H9 (cell line): Measurements from ENCODE around the gene BCAS3. TPM values are rescaled to one million over a fixed set of nuclear protein-coding genes. Genes with fewer than 3 reads are reported as not detected.

Source experiments
- DNase-seq: peaks from one replicate; pipeline ENCODE4 v3.0.0-alpha.2; 2017
- H2AFZ ChIP-seq: one replicate; pipeline ENCODE4 v1.6.1; 2013; ENCODE audit warnings: mild to moderate bottlenecking, low read length, control low read depth, moderate library complexity
- H2AK5ac ChIP-seq: 2 replicates; pipeline ENCODE4 v1.6.1; 2013; ENCODE audit warnings: low read length, control low read depth, mixed read lengths; ENCODE audit not compliant: insufficient read length
- H2BK120ac ChIP-seq: one replicate; pipeline ENCODE4 v1.6.1; 2013; ENCODE audit warnings: low read depth, mild to moderate bottlenecking, low read length, control low read depth, inconsistent platforms; ENCODE audit not compliant: poor library complexity, severe bottlenecking
- H2BK12ac ChIP-seq: 2 replicates; pipeline ENCODE4 v1.6.1; 2013; ENCODE audit warnings: low read length, control low read depth, mixed read lengths, low read depth; ENCODE audit not compliant: insufficient read length
- H2BK15ac ChIP-seq: 2 replicates; pipeline ENCODE4 v1.6.1; 2013; ENCODE audit warnings: low read depth, low read length, control low read depth
- H2BK20ac ChIP-seq: one replicate; pipeline ENCODE4 v1.6.1; 2013; ENCODE audit warnings: low read depth, mild to moderate bottlenecking, low read length, control low read depth, inconsistent platforms; ENCODE audit not compliant: poor library complexity, severe bottlenecking
- H2BK5ac ChIP-seq: 2 replicates; pipeline ENCODE4 v1.6.1; 2013; ENCODE audit warnings: low read length, control low read depth, mixed read lengths; ENCODE audit not compliant: insufficient read length
- H3K14ac ChIP-seq: 2 replicates; pipeline ENCODE4 v1.6.1; 2013; ENCODE audit warnings: low read length, control low read depth; ENCODE audit not compliant: insufficient read depth
- H3K18ac ChIP-seq: 2 replicates; pipeline ENCODE4 v1.6.1; 2013; ENCODE audit warnings: low read depth, mild to moderate bottlenecking, mixed read lengths, low read length, control low read depth; ENCODE audit not compliant: insufficient read length
- H3K23ac ChIP-seq: 2 replicates; pipeline ENCODE4 v1.6.1; 2013; ENCODE audit warnings: low read length, control low read depth, mixed read lengths, low read depth; ENCODE audit not compliant: insufficient read length
- H3K23me2 ChIP-seq: 2 replicates; pipeline ENCODE4 v1.6.1; 2013; ENCODE audit warnings: low read depth, mild to moderate bottlenecking, mixed read lengths, low read length, control low read depth; ENCODE audit not compliant: insufficient read length, poor library complexity, severe bottlenecking
- H3K27ac ChIP-seq: 2 replicates; pipeline ENCODE4 v1.5.1; 2013; ENCODE audit warnings: low read length, control low read depth, mixed read lengths, low read depth; ENCODE audit not compliant: insufficient read length
- H3K27me3 ChIP-seq: 2 replicates; pipeline ENCODE4 v1.6.1; 2013; ENCODE audit warnings: low read length, control low read depth, inconsistent platforms; ENCODE audit not compliant: insufficient read depth
- H3K4ac ChIP-seq: 2 replicates; pipeline ENCODE4 v1.6.1; 2013; ENCODE audit warnings: low read depth, mild to moderate bottlenecking, control low read depth, inconsistent platforms, low read length, moderate library complexity
- H3K4me1 ChIP-seq: 2 replicates; pipeline ENCODE4 v1.6.1; 2013; ENCODE audit warnings: low read length, control low read depth, inconsistent platforms; ENCODE audit not compliant: insufficient read depth
- H3K4me2 ChIP-seq: 2 replicates; pipeline ENCODE4 v1.6.1; 2013; ENCODE audit warnings: low read length, control low read depth, mixed read lengths; ENCODE audit not compliant: insufficient read length, insufficient read depth
- H3K56ac ChIP-seq: 2 replicates; pipeline ENCODE4 v1.6.1; 2013; ENCODE audit warnings: low read depth, mild to moderate bottlenecking, mixed read lengths, low read length, control low read depth; ENCODE audit not compliant: insufficient read length
- H3K79me1 ChIP-seq: 2 replicates; pipeline ENCODE4 v1.6.1; 2013; ENCODE audit warnings: low read depth, mild to moderate bottlenecking, moderate library complexity, low read length, control low read depth, inconsistent platforms; ENCODE audit not compliant: insufficient read depth, poor library complexity, severe bottlenecking
- H3K79me2 ChIP-seq: 2 replicates; pipeline ENCODE4 v1.6.1; 2013; ENCODE audit warnings: low read length, control low read depth, inconsistent platforms; ENCODE audit not compliant: insufficient read depth
- H3K9ac ChIP-seq: 2 replicates; pipeline ENCODE4 v1.6.1; 2013; ENCODE audit warnings: low read length, control low read depth, mixed read lengths; ENCODE audit not compliant: insufficient read length; ENCODE audit errors: extremely low read depth
- H3K9me3 ChIP-seq: one replicate; pipeline ENCODE4 v1.6.1; 2013; ENCODE audit warnings: low read depth, low read length, inconsistent platforms; ENCODE audit not compliant: control insufficient read depth
- H3T11ph ChIP-seq: one replicate; pipeline ENCODE4 v1.6.1; 2013; ENCODE audit warnings: mild to moderate bottlenecking, low read length, control low read depth, inconsistent platforms
- H4K20me1 ChIP-seq: one replicate; pipeline ENCODE4 v1.6.1; 2013; ENCODE audit not compliant: control insufficient read depth, insufficient read length, insufficient read depth
- H4K5ac ChIP-seq: 2 replicates; pipeline ENCODE4 v1.6.1; 2013; ENCODE audit warnings: low read depth, mild to moderate bottlenecking, mixed read lengths, low read length, control low read depth; ENCODE audit not compliant: insufficient read length
- H4K8ac ChIP-seq: replicated peaks from 2 replicates; pipeline ENCODE4 v1.6.1; 2013; ENCODE audit warnings: low read length, control low read depth, mixed read lengths, low read depth; ENCODE audit not compliant: insufficient read length
- H4K91ac ChIP-seq: 2 replicates; pipeline ENCODE4 v1.6.1; 2013; ENCODE audit warnings: low read depth, mild to moderate bottlenecking, moderate library complexity, mixed read lengths, low read length, control low read depth; ENCODE audit not compliant: insufficient read length
- H3K27ac Mint-ChIP-seq, 3 experiments: 2 replicates in 2 of 3; 3 replicates in 1 of 3; pipeline ENCODE4 v1.8.0; 2020 to 2021; ENCODE audit warnings: mixed read lengths in 3 of 3, mild to moderate bottlenecking in 1 of 3, moderate library complexity in 1 of 3
- H3K27me3 Mint-ChIP-seq: 2 replicates; pipeline ENCODE4 v1.8.0; 2021; ENCODE audit warnings: low read depth, mild to moderate bottlenecking, moderate library complexity, mixed read lengths
- H3K36me3 Mint-ChIP-seq, 3 experiments: 2 replicates in 2 of 3; 3 replicates in 1 of 3; pipeline ENCODE4 v1.8.0; 2020 to 2021; ENCODE audit warnings: low read depth in 3 of 3, mixed read lengths in 3 of 3; ENCODE audit not compliant: insufficient read depth in 1 of 3
- H3K4me1 Mint-ChIP-seq, 2 experiments: 2 replicates each; pipeline ENCODE4 v1.8.0; 2020; ENCODE audit warnings: mixed read lengths in 2 of 2
- H3K4me3 Mint-ChIP-seq, 2 experiments: 2 replicates in 1 of 2; 3 replicates in 1 of 2; pipeline ENCODE4 v1.8.0; 2020 to 2021; ENCODE audit warnings: mild to moderate bottlenecking in 2 of 2, mixed read lengths in 2 of 2, moderate library complexity in 1 of 2
- H3K9me3 Mint-ChIP-seq, 2 experiments: 2 replicates in 1 of 2; 3 replicates in 1 of 2; pipeline ENCODE4 v1.8.0; 2020; ENCODE audit warnings: mild to moderate bottlenecking in 2 of 2, mixed read lengths in 2 of 2, moderate library complexity in 1 of 2
- WGBS: extraction: QIAGEN DNeasy Blood & Tissue Kit; methylation state at CpG from one replicate; pipeline ENCODE4 v1.1.7; 2013; ENCODE audit warnings: missing lambda C conversion rate, low lambda C conversion rate, mixed read lengths; ENCODE audit not compliant: insufficient read length; ENCODE audit errors: extremely low coverage; 5-methylcytosine and 5-hydroxymethylcytosine counted together
- total RNA-seq: library from RNA; stranded (reverse); gene quantifications from 2 replicates; pipeline ENCODE4 v1.2.1, GENCODE V29; 2021
- TF ChIP-seq, protein P1 (sequence below): fragments of 200-600 bp; sonication (generic); conservative IDR thresholded peaks from 3 replicates; pipeline ENCODE4 v1.8.0; 2021; ENCODE audit warnings: antibody characterized with exemption, mild to moderate bottlenecking

Gene BCAS3
- total RNA-seq, 1 experiment from 2014 or later = 22.4 TPM

DNA sequence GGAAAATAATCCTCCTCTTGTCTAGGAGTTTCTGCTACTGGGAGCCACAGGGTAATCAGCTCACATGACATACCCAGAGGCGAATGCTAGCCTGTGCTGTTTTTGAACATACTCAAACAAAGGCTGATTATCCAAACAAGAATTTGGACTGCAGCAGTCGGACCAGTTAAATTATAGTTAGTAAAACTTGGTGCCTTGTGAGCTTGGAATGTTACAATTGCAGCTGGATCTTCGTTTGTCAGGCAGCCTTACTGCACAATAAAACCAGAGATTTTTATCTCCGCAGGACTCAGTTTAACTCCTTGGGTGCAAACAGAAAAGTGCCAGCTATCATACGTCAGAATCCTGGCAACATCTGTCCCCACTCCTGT, 558.2 kb downstream of the BCAS3 start:
- peaks cover 16 to 28% of the 10 kb centered on the region in 2 experiments for H3K4me1 Mint-ChIP-seq
- WGBS = no CpG with 5 or more reads among the region's 5 CpGs
- H4K5ac ChIP-seq = no peak overlapping the region

More for the DNA sequence above, 558.2 kb downstream of the BCAS3 start:
- H3K79me2 ChIP-seq = no peaks in the 10 kb centered on the region
- H3K18ac ChIP-seq = no peak overlapping the region
- no peak overlapping the region for H2BK20ac ChIP-seq
- no peak for DNase-seq
- H3K27me3 ChIP-seq = no peaks in the 10 kb centered on the region
- TF ChIP-seq, protein P1, sequence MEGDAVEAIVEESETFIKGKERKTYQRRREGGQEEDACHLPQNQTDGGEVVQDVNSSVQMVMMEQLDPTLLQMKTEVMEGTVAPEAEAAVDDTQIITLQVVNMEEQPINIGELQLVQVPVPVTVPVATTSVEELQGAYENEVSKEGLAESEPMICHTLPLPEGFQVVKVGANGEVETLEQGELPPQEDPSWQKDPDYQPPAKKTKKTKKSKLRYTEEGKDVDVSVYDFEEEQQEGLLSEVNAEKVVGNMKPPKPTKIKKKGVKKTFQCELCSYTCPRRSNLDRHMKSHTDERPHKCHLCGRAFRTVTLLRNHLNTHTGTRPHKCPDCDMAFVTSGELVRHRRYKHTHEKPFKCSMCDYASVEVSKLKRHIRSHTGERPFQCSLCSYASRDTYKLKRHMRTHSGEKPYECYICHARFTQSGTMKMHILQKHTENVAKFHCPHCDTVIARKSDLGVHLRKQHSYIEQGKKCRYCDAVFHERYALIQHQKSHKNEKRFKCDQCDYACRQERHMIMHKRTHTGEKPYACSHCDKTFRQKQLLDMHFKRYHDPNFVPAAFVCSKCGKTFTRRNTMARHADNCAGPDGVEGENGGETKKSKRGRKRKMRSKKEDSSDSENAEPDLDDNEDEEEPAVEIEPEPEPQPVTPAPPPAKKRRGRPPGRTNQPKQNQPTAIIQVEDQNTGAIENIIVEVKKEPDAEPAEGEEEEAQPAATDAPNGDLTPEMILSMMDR = no peak
- H2AFZ ChIP-seq = no peak overlapping the region
- no peak overlapping the region for H2BK5ac ChIP-seq
- no peaks in the 10 kb centered on the region for H3K9me3 ChIP-seq
- no peak overlapping the region for H2BK120ac ChIP-seq
- no peak overlapping the region for H3K56ac ChIP-seq
- no peak overlapping the region for H4K91ac ChIP-seq
- H3K23me2 ChIP-seq = no peaks in the 10 kb centered on the region
- no peak overlapping the region for H3T11ph ChIP-seq
- no peak overlapping the region for H3K27ac Mint-ChIP-seq
- H3K23ac ChIP-seq = no peak overlapping the region
- no peak overlapping the region for H3K27ac ChIP-seq
- no peak overlapping the region for H3K4me3 Mint-ChIP-seq
- no peak overlapping the region for H3K4me2 ChIP-seq
- no peak overlapping the region for H2AK5ac ChIP-seq
- no peak overlapping the region for H2BK15ac ChIP-seq
- no peak overlapping the region for H3K4ac ChIP-seq
- H3K14ac ChIP-seq = no peak overlapping the region
- no peaks in the 10 kb centered on the region; the same call in 1 of the 2 replicates for H3K4me1 ChIP-seq
- H3K79me1 ChIP-seq = no peaks in the 10 kb centered on the region
- H2BK12ac ChIP-seq = no peak overlapping the region
- no peak overlapping the region for H3K9ac ChIP-seq
- no peaks in the 10 kb centered on the region for H3K36me3 Mint-ChIP-seq
- no peaks in the 10 kb centered on the region for H3K27me3 Mint-ChIP-seq
- H3K9me3 Mint-ChIP-seq = no peaks in the 10 kb centered on the region
- H4K8ac ChIP-seq = no peak overlapping the region
- no peaks in the 10 kb centered on the region for H4K20me1 ChIP-seq
